HL-60 (cell line): ENCODE measurements around the gene CENPN.

ENCODE experiments used
- DNase-seq, 2 experiments: peaks; one replicate each; pipeline ENCODE4 v3.0.0-alpha.2; 2010 to 2020; ENCODE audit warnings: low read depth in 1 of 2, low spot score in 1 of 2
- H3K27ac ChIP-seq: fragments of 250-450 bp; sonication (Bioruptor Pico); replicated peaks from 2 replicates; pipeline ENCODE4 v1.5.1; 2020; ENCODE audit warnings: mild to moderate bottlenecking, moderate library complexity
- H3K27me3 ChIP-seq: fragments of 250-450 bp; sonication (Bioruptor Pico); 2 replicates; pipeline ENCODE4 v1.5.1; 2021; ENCODE audit warnings: mild to moderate bottlenecking, moderate library complexity; ENCODE audit not compliant: insufficient read depth, poor library complexity, severe bottlenecking
- H3K4me3 ChIP-seq: replicated peaks from 2 replicates; pipeline ENCODE4 v1.5.1; 2011; ENCODE audit warnings: mild to moderate bottlenecking, control low read depth, low read length; ENCODE audit not compliant: insufficient read depth
- CTCF ChIP-seq: IDR thresholded peaks from one replicate; pipeline ENCODE4 v1.5.1; 2011; ENCODE audit warnings: low read length, control low read depth, inconsistent platforms; ENCODE audit not compliant: insufficient read depth
- GABPA ChIP-seq: IDR thresholded peaks from 2 replicates; pipeline ENCODE4 v1.6.1; 2012; ENCODE audit warnings: low read depth
- POLR2AphosphoS5 ChIP-seq: IDR thresholded peaks from 2 replicates; pipeline ENCODE4 v1.6.1; 2012; ENCODE audit warnings: low read depth
- REST ChIP-seq: IDR thresholded peaks from 2 replicates; pipeline ENCODE4 v1.6.1; 2012; ENCODE audit warnings: low read depth; ENCODE audit not compliant: insufficient replicate concordance
- SPI1 ChIP-seq: IDR thresholded peaks from 2 replicates; pipeline ENCODE4 v1.6.1; 2012; ENCODE audit warnings: low read depth, mild to moderate bottlenecking, borderline replicate concordance

Gene CENPN

GRCh38 chr16:80964351-80964750 lies 42.7 kb upstream of the CENPN start:
- Histone ChIP-seq H3K4me3 (no peak overlapping the region), H3K27ac (no peak overlapping the region), H3K27me3 (no peaks in the 10 kb centered on the region)
- TF ChIP-seq POLR2AphosphoS5, result no peak
- TF ChIP-seq SPI1, result no peak
- no peak for TF ChIP-seq GABPA
- TF ChIP-seq CTCF, result no peak
- no peak for TF ChIP-seq REST
- no peak for DNase-seq

- Histone ChIP-seq H3K4me3 (no peak overlapping the region), H3K27ac (no peak overlapping the region), H3K27me3 (no peaks in the 10 kb centered on the region)
- TF ChIP-seq GABPA (no peak), CTCF (no peak), REST (no peak), SPI1 (no peak), POLR2AphosphoS5 (no peak)
- DNase-seq, result no peak
These were observed 40.4 kb upstream of the CENPN start for GRCh38 chr16:80966617-80967016.

- Histone ChIP-seq H3K27ac (no peak overlapping the region), H3K27me3 (no peaks in the 10 kb centered on the region), H3K4me3 (no peak overlapping the region)
- no peak for DNase-seq
- no peak for TF ChIP-seq GABPA
- no peak for TF ChIP-seq CTCF
- TF ChIP-seq POLR2AphosphoS5, result no peak
- no peak for TF ChIP-seq SPI1
- TF ChIP-seq REST, result no peak
These were observed 38.5 kb upstream of the CENPN start for GRCh38 chr16:80968386-80969113.
